SIG-M5 treated with dmso at 0.1 percent for 504 hours (cell line): ENCODE results near the gene SEZ6.

ENCODE experiments used
- DNase-seq: peaks from one replicate; lab custom pipeline; 2025; ENCODE audit not compliant: unreplicated experiment; lab: John Stamatoyannopoulos, UW

The SEZ6 gene

DNA sequence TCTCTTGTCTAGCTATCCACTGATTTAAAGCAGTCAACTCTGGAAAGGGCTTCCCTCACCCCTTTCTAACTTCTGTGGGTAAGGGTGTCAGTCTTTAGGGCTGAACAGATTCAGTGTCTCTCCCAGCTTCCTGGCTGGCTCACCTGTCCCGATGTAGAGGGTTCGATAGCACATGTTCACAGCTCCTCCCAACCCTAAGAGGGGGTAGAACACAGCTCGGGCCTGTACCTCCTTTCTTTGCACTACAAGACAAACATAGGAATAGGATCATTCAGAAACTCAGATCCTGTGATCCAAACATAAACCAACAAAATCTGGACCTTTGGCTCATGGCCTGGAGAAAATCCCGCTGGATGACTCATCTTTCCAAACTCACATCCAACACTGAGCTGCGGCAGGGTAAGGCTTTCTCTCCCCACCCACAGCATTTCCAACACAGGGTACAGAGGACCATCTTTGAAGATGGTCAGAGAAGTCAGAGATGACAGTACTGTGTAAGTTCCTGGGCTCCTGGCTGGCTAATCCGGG, 97.1 kb downstream of the SEZ6 start:
- DNase-seq: no peak

DNA sequence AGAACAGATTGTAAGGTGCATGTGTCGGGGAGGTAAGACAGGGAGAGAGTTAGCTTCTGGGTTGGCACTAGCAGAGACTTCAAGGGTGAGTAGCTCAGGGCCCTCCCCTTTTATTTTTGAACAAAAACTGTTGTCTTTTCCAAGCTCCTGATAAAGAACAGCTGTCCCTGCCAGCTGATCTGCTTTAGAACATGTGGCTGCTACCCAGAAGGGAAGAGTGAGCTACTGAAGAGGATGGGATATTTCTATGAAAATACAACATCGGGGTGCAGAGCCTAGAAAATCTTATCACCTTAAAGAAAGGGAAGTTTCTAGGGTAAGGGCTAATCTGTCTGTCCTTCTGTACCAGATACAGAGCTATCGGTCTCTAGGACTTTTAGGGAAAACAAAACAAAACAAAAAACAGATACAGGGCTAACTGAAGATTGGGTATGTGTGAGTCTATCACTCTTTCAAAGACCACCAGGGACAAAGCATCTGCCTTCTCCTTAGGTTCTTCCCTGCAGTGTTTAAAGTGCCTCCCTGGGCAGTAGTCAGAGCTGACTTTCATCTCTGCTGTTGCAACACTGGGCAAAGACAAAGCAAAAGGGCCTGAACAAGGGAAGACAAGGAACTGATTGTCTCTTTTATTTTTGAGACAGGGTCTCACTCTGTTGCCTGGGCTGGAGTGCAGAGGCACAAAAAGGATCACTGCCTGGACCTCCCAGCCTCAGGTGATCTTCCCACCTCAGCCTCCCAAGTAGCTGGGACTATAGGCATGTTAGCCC, 97.9 kb downstream of the SEZ6 start:
- DNase-seq: no peak

DNA sequence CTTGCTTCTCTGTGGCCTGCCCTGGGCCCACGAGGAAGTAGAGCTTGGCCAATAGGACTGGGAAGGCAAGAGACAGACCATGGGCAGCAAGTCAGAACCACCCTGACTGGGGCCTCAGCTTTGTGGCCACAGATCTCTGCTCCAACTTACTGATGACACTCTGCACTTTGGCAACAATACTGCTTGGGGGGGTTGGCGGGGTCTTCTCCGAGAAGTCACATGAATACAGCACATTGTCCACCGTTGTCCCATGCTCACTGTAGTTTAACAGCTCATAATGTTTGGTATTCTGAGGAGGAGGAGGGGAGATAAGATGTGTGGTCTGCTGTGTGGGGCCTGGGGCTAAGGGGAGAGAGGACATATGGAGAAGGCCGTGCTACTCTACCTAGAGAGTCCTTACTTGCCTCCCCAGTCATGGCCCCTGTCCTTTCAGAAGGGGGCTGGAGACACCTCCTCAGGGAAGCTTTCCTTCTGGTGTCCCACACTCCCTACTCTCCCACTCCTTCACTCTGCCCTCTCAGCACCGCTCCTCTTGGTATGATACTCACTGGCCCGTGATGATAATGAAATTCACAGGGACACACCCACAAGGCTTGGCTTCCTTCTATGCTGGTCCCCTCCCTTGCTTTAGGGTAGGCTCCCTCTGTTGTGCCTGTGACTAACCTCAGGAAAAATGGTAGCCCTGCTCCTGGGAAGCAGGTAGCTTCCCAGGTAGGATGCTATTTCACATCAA, 99.0 kb downstream of the SEZ6 start:
- DNase-seq: no peak

DNA sequence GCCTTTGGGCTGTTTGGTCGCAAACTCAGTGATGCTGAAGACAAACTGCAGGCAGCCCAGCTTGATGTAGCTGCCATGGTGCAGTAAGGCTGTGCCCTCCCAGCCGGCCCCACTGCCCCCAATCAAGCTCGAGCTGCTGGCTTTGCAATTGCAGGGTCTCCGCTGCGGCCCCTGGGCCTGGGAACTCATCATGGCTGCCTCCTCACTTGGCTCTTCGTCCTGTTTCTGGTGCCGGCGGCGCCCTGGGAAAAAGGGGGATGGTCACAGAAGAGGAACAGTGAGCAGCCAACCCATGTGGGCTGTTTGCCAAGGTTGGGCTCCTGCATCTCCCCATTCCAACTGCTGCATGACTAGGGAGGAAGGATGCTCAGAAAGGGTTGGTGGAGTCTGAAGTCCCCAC, 99.6 kb downstream of the SEZ6 start:
- no peak for DNase-seq
